Thoracic aorta (tissue), 2 donors: ENCODE data around the gene PUS1. TPM values are rescaled to one million over a fixed set of nuclear protein-coding genes. Genes with fewer than 3 reads are reported as not detected.

Experiments
- ATAC-seq: fragments of 150-250 bp; one replicate; pipeline ENCODE4 v1.8.0; 2017; ENCODE audit warnings: low read depth; ENCODE audit not compliant: insufficient number of reproducible peaks, low FRiP score
- DNase-seq: peaks from one replicate; pipeline ENCODE4 v3.0.0-alpha.2; 2020; ENCODE audit warnings: low spot score
- H3K27ac ChIP-seq, 2 donors: fragments of 200-600 bp; sonication (generic); 1 replicate in 1 of 2; 2 replicates in 1 of 2; pipeline ENCODE4 v1.5.1; 2016; ENCODE audit warnings: mild to moderate bottlenecking in 2 of 2, moderate library complexity in 2 of 2
- H3K27me3 ChIP-seq: fragments of 200-600 bp; sonication (generic); replicated peaks from 2 replicates; pipeline ENCODE4 v1.6.0; 2016; ENCODE audit warnings: mild to moderate bottlenecking; ENCODE audit not compliant: insufficient read depth
- H3K36me3 ChIP-seq: fragments of 200-600 bp; sonication (generic); one replicate; pipeline ENCODE4 v1.5.1; 2016
- H3K4me1 ChIP-seq, 2 donors: fragments of 200-600 bp; sonication (generic); 1 replicate in 1 of 2; 2 replicates in 1 of 2; pipeline versions ENCODE4 v1.5.1 to v1.6.0; 2016; ENCODE audit warnings: low read depth in 2 of 2, mild to moderate bottlenecking in 1 of 2; ENCODE audit not compliant: control insufficient read depth in 1 of 2
- H3K4me3 ChIP-seq: fragments of 200-600 bp; sonication (generic); 2 replicates; pipeline ENCODE4 v1.5.1; 2016; ENCODE audit warnings: mild to moderate bottlenecking
- H3K9me3 ChIP-seq: fragments of 200-600 bp; sonication (generic); 2 replicates; pipeline ENCODE4 v1.5.1; 2016
- total RNA-seq, 2 donors: library from RNA; depleted of rRNA; stranded (reverse); fragments of >200 nt; gene quantifications; one replicate each; pipeline versions ENCODE4 v1.1.0 to v1.2.3, GENCODE V29; 2016
- TF ChIP-seq, protein P1 (sequence below): fragments of 200-600 bp; sonication (generic); IDR thresholded peaks from one replicate; pipeline ENCODE4 v1.5.1; 2019; ENCODE audit warnings: antibody characterized with exemption

Gene PUS1
- total RNA-seq, 2 donors from 2014 or later: 5.8 to 31.7 TPM

DNA sequence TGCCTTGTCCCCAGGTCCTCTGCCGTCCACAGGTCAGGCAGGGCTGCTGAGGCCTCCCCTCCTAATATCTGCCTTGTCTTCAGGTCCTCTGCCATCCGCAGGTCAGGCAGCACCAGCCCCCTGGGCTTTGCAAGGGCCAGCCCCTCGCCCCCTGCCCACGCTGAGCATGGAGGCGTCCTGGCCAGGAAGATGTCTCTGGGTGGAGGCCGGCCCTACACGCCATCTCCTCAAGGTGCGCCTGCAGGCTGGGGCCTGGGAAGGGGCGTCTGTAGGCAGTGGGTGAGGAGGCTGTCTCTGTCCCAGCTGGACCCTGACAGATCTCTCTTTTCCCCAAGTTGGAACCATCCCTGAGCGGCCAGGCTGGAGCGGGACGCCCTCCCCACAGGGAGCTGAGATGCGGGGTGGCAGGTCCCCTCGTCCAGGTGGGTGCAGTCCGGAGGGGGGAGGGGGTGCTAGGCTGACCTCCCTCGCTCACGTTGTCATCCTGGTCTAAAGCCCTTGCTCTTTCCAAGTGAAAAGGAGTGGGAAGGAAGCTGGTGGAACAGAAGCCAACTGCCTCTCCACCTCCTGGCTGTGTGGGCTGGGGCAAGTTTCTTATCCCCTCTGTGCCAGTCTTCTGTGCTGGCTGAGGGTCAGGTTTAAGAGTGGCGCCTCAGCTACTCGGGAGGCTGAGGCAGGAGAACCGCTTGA lies 13.9 kb upstream of the PUS1 start:
- no peak for ATAC-seq
- Histone ChIP-seq H3K36me3 (peaks cover 75% of the 10 kb centered on the region), H3K4me3 (no peak overlapping the region), H3K27ac (no peak overlapping the region), H3K4me1 (peaks cover 7 to 16% of the 10 kb centered on the region in 2 donors), H3K9me3 (no peaks in the 10 kb centered on the region), H3K27me3 (no peaks in the 10 kb centered on the region)
- TF ChIP-seq, protein P1, sequence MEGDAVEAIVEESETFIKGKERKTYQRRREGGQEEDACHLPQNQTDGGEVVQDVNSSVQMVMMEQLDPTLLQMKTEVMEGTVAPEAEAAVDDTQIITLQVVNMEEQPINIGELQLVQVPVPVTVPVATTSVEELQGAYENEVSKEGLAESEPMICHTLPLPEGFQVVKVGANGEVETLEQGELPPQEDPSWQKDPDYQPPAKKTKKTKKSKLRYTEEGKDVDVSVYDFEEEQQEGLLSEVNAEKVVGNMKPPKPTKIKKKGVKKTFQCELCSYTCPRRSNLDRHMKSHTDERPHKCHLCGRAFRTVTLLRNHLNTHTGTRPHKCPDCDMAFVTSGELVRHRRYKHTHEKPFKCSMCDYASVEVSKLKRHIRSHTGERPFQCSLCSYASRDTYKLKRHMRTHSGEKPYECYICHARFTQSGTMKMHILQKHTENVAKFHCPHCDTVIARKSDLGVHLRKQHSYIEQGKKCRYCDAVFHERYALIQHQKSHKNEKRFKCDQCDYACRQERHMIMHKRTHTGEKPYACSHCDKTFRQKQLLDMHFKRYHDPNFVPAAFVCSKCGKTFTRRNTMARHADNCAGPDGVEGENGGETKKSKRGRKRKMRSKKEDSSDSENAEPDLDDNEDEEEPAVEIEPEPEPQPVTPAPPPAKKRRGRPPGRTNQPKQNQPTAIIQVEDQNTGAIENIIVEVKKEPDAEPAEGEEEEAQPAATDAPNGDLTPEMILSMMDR: no peak
- DNase-seq: no peak

DNA sequence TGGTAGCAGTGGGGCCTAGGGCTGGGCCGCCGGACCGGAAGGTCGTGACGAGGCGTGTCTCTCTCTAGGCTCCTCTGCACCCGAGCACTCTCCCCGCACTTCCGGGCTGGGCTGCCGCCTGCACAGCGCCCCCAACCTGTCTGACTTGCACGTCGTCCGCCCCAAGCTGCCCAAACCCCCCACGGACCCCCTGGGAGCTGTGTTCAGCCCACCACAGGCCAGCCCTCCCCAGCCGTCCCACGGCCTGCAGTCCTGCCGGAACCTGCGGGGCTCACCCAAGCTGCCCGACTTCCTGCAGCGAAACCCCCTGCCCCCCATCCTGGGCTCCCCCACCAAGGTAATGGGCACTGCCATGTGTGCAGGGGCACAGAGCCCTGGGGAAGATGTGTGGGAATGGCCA lies 13.3 kb upstream of the PUS1 start:
- Histone ChIP-seq H3K4me1 (peaks cover 7 to 16% of the 10 kb centered on the region in 2 donors), H3K4me3 (no peak overlapping the region), H3K27ac (no peak overlapping the region), H3K36me3 (peaks cover 74% of the 10 kb centered on the region), H3K9me3 (no peaks in the 10 kb centered on the region), H3K27me3 (no peaks in the 10 kb centered on the region)
- TF ChIP-seq, protein P1: no peak
- DNase-seq: no peak
- ATAC-seq: no peak

DNA sequence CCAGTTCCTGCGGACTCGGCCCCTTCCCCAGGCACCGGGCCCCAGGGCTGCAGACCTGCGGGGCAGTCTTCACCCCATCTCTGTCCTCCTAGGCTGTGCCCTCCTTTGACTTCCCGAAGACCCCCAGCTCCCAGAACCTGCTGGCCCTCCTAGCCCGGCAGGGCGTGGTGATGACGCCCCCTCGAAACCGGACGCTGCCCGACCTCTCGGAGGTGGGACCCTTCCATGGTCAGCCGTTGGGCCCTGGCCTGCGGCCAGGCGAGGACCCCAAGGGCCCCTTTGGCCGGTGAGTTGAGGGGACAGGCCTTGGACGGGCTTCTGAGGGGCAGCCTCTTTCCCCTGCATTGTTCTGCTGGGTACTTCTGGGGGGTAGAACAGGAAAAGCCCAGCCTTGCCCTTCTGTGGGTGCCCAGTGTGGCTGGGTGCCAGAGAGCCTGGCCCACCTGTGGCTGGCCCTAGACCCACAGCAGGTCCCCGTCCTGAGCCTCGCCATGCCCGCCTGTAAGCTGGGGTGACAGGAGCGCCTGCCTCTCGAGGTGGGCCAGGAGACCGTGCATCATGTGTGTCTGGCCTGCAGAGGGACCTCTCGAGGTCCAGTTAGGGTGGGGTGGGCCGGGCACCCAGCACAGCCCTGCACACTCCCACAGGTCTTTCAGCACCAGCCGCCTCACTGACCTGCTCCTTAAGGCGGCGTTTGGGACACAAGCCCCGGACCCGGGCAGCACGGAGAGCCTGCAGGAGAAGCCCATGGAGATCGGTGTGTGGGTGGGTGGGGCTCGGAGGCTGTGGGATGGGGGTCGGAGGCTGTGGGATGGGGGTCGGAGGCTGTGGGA lies 12.6 kb upstream of the PUS1 start:
- ATAC-seq (no peak), DNase-seq (no peak)
- TF ChIP-seq, protein P1: no peak
- Histone ChIP-seq H3K36me3 (peaks cover 74% of the 10 kb centered on the region), H3K4me1 (peaks cover 7 to 16% of the 10 kb centered on the region in 2 donors), H3K4me3 (no peak overlapping the region), H3K27me3 (no peaks in the 10 kb centered on the region), H3K27ac (no peak overlapping the region), H3K9me3 (no peaks in the 10 kb centered on the region)

DNA sequence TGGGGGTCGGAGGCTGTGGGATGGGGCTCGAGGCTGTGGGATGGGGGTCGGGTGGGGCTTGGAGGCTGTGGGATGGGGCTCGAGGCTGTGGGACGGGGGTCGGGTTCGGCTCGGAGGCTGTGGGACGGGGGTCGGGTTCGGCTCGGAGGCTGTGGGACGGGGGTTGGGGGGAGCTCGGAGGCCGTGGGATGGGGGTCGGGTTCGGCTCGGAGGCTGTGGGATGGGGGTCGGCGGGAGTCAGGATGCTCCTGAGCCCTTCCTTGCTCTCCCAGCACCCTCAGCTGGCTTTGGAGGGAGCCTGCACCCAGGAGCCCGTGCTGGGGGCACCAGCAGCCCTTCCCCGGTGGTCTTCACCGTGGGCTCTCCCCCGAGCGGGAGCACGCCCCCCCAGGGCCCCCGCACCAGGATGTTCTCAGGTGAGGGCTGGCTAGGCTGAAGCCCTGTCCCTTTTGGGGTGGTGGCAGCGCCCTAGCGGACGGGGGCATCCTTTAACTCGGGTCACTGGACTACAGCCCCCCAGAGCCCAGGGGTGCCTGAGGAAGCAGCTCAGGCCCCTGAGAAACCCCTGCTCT lies 11.9 kb upstream of the PUS1 start:
- no peak overlapping the region for H3K27ac ChIP-seq
- ATAC-seq (no peak), DNase-seq (no peak)
- H3K4me1 ChIP-seq: peaks cover 4 to 10% of the 10 kb centered on the region in 2 donors
- TF ChIP-seq, protein P1: no peak
- H3K36me3 ChIP-seq: peaks cover 72% of the 10 kb centered on the region
- no peaks in the 10 kb centered on the region for H3K27me3 ChIP-seq
- H3K9me3 ChIP-seq: no peaks in the 10 kb centered on the region
- H3K4me3 ChIP-seq: no peak overlapping the region

DNA sequence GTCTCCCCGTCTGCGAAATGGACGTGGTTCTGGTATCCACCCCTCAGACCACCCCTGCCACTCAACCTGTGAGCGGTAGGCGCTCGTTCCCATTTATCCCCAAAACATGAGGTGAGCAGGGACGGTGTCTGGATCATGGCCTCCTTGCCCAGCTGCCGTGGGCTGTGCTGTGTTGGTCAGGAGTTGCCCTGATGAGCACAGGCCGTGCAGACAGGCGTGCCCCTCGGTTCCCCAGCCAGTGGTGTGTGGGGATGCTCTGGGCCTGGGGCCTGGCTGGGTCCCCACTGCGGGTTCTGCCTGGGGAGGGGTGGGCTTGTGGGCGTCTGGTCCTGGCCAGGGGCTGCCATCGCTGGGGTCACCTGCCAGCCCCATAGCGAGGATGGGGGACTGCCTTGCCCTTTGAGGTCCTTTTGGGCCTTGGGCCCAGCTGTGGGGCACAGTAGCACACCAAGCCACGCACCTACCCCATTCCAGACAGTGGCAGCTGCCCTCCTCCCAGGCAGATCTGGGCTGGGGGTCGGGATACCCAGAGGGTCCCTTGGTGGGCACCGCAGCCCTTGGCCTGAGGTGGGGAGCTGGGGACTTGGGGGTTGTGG lies 11.3 kb upstream of the PUS1 start:
- TF ChIP-seq, protein P1: no peak
- ATAC-seq (no peak), DNase-seq (no peak)
- Histone ChIP-seq H3K4me3 (no peak overlapping the region), H3K27me3 (no peaks in the 10 kb centered on the region), H3K27ac (no peak overlapping the region), H3K9me3 (no peaks in the 10 kb centered on the region), H3K4me1 (peaks cover 1 to 4% of the 10 kb centered on the region in 2 donors), H3K36me3 (peaks cover 71% of the 10 kb centered on the region)
